Kidney (tissue), 14 donors: Measurements from ENCODE around the gene HSF5. TPM values are rescaled to one million over a fixed set of nuclear protein-coding genes. Genes with fewer than 3 reads are reported as not detected.
A peak's percentile ranks its signal among the peaks of the same experiment; 100 is the strongest.

Experiments
- DNase-seq, 5 donors: peaks; one replicate each; pipeline ENCODE4 v3.0.0-alpha.2; 2013 to 2020
- FAIRE-seq: peaks from 2 replicates; lab custom pipeline; 2012; peaks lifted over from hg19 to GRCh38; lab: Jason Lieb, UNC
- H3K27ac ChIP-seq, 2 donors: one replicate each; pipeline ENCODE4 v1.7.0; 2013; ENCODE audit warnings: low read depth in 2 of 2, low read length in 2 of 2, inconsistent platforms in 1 of 2
- H3K27me3 ChIP-seq: one replicate; pipeline ENCODE4 v1.7.1; 2013; ENCODE audit warnings: low read length, inconsistent platforms; ENCODE audit not compliant: control insufficient read depth, insufficient read depth
- H3K36me3 ChIP-seq, 3 donors: one replicate each; pipeline versions ENCODE4 v1.7.0 to v1.7.1; 2013; ENCODE audit warnings: low read length in 3 of 3, control low read depth in 1 of 3, inconsistent platforms in 1 of 3; ENCODE audit not compliant: insufficient read depth in 3 of 3, control insufficient read depth in 2 of 3
- H3K4me1 ChIP-seq, 3 donors: one replicate each; pipeline versions ENCODE4 v1.7.0 to v1.7.1; 2013; ENCODE audit warnings: low read length in 3 of 3, inconsistent platforms in 1 of 3, low read depth in 1 of 3; ENCODE audit not compliant: control insufficient read depth in 2 of 3, insufficient read depth in 2 of 3
- H3K4me3 ChIP-seq, 3 donors: one replicate each; pipeline versions ENCODE4 v1.7.0 to v1.8.1; 2013; ENCODE audit warnings: low read length in 3 of 3, control low read depth in 1 of 3, inconsistent platforms in 1 of 3
- H3K9ac ChIP-seq, 3 donors: one replicate each; pipeline versions ENCODE4 v1.7.0 to v1.7.1; 2013; ENCODE audit warnings: low read length in 3 of 3, control low read depth in 1 of 3, inconsistent platforms in 1 of 3
- H3K9me3 ChIP-seq, 3 donors: one replicate each; pipeline versions ENCODE4 v1.7.0 to v1.7.1; 2013; ENCODE audit warnings: low read length in 3 of 3, control low read depth in 1 of 3, inconsistent platforms in 1 of 3; ENCODE audit not compliant: control insufficient read depth in 2 of 3, insufficient read depth in 1 of 3
- CTCF ChIP-seq: IDR thresholded peaks from 3 replicates; pipeline ENCODE4 v1.5.1; 2012; ENCODE audit warnings: mild to moderate bottlenecking, moderate library complexity, borderline replicate concordance; ENCODE audit not compliant: insufficient read depth; ENCODE audit errors: extremely low read depth
- intact Hi-C: fragments of 100-400 bp; cut with DNase I; formaldehyde crosslinking; loops from one replicate; pipeline ENCODE4 v1.11.1; 2022
- polyA plus RNA-seq: library from polyadenylated mRNA; stranded (reverse); fragments of 350-450 nt; fragmentation: Illumina TruSeq; extraction: RNeasy Lipid Tissue Mini Kit (QIAGEN cat#74804); gene quantifications from one replicate; pipeline ENCODE4 v1.2.3, GENCODE V29; 2014; ENCODE audit warnings: low read depth, low replicate concordance; ENCODE audit not compliant: insufficient read depth
- total RNA-seq: library from RNA; stranded (reverse); fragmentation: NEBNext Ultra II Directional; extraction: Animal tissue kit (Norgen Biotek cat#: 25700); gene quantifications from one replicate; pipeline ENCODE4 v1.2.1, GENCODE V29; 2021
- donor health status: control.
- donor health status: control.
- donor health status: control.
- donor health status: control.
- donor health status: control.
- donor health status: DM: yes; HTN: yes; CAD: no.
- donor health status: Normal renal cell carcinoma (clear cell type).

HSF5 gene
- total and polyA plus RNA-seq, 2 donors from 2014 or later, result 0.19 TPM; not detected in 1

GRCh38 chr17:58383892-58384462 is 104.2 kb downstream of the HSF5 start:
- FAIRE-seq (no peak), DNase-seq (no peak)
- TF ChIP-seq CTCF, result no peak
- peak overlapping the region in 1 of 3 donors; percentile 24 for H3K9ac ChIP-seq
- intact Hi-C loops, result no loop called here
- H3K9me3 ChIP-seq, result no peaks in the 10 kb centered on the region
- no peak overlapping the region for H3K27ac ChIP-seq
- H3K27me3 ChIP-seq, result no peaks in the 10 kb centered on the region
- H3K36me3 ChIP-seq, result no peaks in the 10 kb centered on the region
- no peak overlapping the region for H3K4me3 ChIP-seq
- peaks cover 16 to 32% (median 32%) of the 10 kb centered on the region in 3 donors for H3K4me1 ChIP-seq

GRCh38 chr17:58382872-58383242 is 105.4 kb downstream of the HSF5 start:
- H3K36me3 ChIP-seq, result no peaks in the 10 kb centered on the region
- DNase-seq (no peak), FAIRE-seq (no peak)
- TF ChIP-seq CTCF, result no peak
- peaks cover 13 to 32% (median 31%) of the 10 kb centered on the region in 3 donors for H3K4me1 ChIP-seq
- intact Hi-C loops, result no loop called here
- H3K9me3 ChIP-seq, result no peaks in the 10 kb centered on the region
- H3K9ac ChIP-seq, result peak overlapping the region in 1 of 3 donors; percentile 0
- peak overlapping the region in 1 of 3 donors; percentile 10 for H3K4me3 ChIP-seq
- H3K27me3 ChIP-seq, result no peaks in the 10 kb centered on the region
- peak overlapping the region in 1 of 2 donors; percentile 44 for H3K27ac ChIP-seq

GRCh38 chr17:58382108-58382871 is 105.9 kb downstream of the HSF5 start:
- H3K4me1 ChIP-seq, result peaks cover 13 to 32% (median 31%) of the 10 kb centered on the region in 3 donors
- H3K27me3 ChIP-seq, result no peaks in the 10 kb centered on the region
- H3K27ac ChIP-seq, result peak overlapping the region; percentile 23 to 44
- DNase-seq (no peak), FAIRE-seq (no peak)
- peak overlapping the region in 1 of 3 donors; percentile 0 for H3K9ac ChIP-seq
- H3K36me3 ChIP-seq, result no peaks in the 10 kb centered on the region
- no peaks in the 10 kb centered on the region for H3K9me3 ChIP-seq
- intact Hi-C loops, result no loop called here
- peak overlapping the region in 1 of 3 donors; percentile 10 for H3K4me3 ChIP-seq
- TF ChIP-seq CTCF, result no peak
